Nephron progenitor cell (in vitro differentiated cells): ENCODE data around the gene GPC5.
"Not testable (repeated sequence)": the region's sequence is repeated elsewhere in the genome, so short reads cannot be mapped to it uniquely, and the experiment has no call there.

Source experiments
- DNase-seq: peaks from one replicate; pipeline ENCODE4 v3.0.0; 2021
- H3K27ac Mint-ChIP-seq: 2 replicates; pipeline ENCODE4 v1.8.0; 2021; ENCODE audit warnings: mild to moderate bottlenecking, moderate library complexity, mixed read lengths
- H3K27me3 Mint-ChIP-seq: 2 replicates; pipeline ENCODE4 v1.8.0; 2021; ENCODE audit warnings: mild to moderate bottlenecking, low read depth, mixed read lengths; ENCODE audit not compliant: poor library complexity
- H3K36me3 Mint-ChIP-seq: 2 replicates; pipeline ENCODE4 v1.8.0; 2021; ENCODE audit warnings: low read depth, mixed read lengths
- H3K4me1 Mint-ChIP-seq: 2 replicates; pipeline ENCODE4 v1.8.0; 2021; ENCODE audit warnings: mixed read lengths
- H3K4me3 Mint-ChIP-seq: 2 replicates; pipeline ENCODE4 v1.8.0; 2021; ENCODE audit warnings: mild to moderate bottlenecking, moderate library complexity, mixed read lengths
- H3K9me3 Mint-ChIP-seq: 2 replicates; pipeline ENCODE4 v1.8.0; 2021; ENCODE audit warnings: mild to moderate bottlenecking, moderate library complexity, mixed read lengths
- CTCF ChIP-seq: fragments of 200-600 bp; sonication (generic); IDR thresholded peaks from 2 replicates; pipeline ENCODE4 v1.5.0; 2021; ENCODE audit warnings: antibody characterized with exemption

The GPC5 gene

GRCh38 chr13:92682832-92683517 lies 1284.6 kb downstream of the GPC5 start:
- no peak for TF ChIP-seq CTCF
- Mint-ChIP-seq H3K36me3 (no peaks in the 10 kb centered on the region), H3K27ac (no peak overlapping the region), H3K4me3 (no peak overlapping the region), H3K4me1 (no peaks in the 10 kb centered on the region), H3K9me3 (peaks cover 4% of the 10 kb centered on the region), H3K27me3 (no peaks in the 10 kb centered on the region)
- no peak for DNase-seq

DNA sequence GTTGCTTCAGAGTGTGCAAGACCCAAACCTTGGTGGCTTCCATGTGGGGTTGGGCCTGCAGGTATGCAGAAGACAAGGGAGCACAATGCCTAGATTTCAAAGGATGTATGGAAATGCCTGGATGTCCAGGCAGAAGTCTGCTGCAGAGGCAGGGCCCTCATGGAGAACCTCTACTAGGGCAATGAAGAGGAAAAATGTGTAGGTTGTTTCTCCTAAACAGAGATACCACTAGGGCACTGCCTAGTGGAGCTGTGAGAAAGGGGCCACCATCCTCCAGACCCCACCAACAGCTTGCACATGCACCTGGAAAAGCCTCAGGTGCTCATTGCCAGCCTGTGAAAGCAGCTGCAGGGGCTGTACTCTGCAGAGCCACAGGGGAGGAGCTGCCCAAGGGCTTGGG lies 1295.6 kb downstream of the GPC5 start:
- Mint-ChIP-seq H3K4me3 (no peak overlapping the region), H3K36me3 (no peaks in the 10 kb centered on the region), H3K27me3 (no peaks in the 10 kb centered on the region), H3K9me3 (peaks cover 51% of the 10 kb centered on the region), H3K4me1 (no peaks in the 10 kb centered on the region), H3K27ac (no peak overlapping the region)
- TF ChIP-seq CTCF: no peak
- no peak for DNase-seq

DNA sequence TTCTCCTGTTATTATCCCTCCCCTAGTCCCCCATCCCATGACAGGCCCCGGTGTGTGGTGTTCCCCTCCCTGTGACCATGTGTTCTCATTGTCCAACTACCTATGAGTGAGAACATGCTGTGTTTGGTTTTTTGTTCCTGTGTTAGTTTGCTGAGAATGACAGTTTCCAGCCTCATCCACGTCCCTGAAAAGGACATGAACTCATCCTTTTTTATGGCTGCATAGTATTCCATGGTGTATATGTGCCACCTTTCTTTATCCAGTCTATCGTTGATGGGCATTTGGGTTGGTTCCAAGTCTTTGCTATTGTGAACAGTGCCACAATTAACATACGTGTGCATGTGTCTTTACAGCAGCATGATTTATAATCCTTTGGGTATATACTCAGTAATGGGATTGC lies 1297.4 kb downstream of the GPC5 start:
- H3K36me3 Mint-ChIP-seq, H3K27me3 Mint-ChIP-seq, DNase-seq, H3K27ac Mint-ChIP-seq, H3K4me3 Mint-ChIP-seq, H3K4me1 Mint-ChIP-seq: not testable (repeated sequence)
- H3K9me3 Mint-ChIP-seq: peaks cover 59% of the 10 kb centered on the region

DNA sequence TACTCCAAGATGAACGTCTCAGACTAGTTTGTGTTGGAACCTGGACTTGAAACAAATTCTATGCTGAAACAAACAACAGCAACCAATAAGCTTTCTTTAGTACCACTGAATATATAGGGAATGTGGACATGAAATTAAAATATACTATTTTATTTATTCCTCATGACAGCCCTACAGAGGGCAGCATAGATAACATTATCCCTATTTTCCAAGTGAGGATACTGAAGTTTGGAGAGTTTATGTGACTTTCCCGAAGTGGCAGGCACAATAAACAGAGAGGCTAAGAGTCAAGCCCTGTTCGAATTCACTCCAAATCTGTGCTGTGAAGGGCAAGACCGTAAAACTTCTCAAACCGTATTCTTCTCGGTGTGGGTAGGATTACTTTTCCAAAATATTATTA lies 1318.3 kb downstream of the GPC5 start:
- Mint-ChIP-seq H3K4me1 (no peaks in the 10 kb centered on the region), H3K4me3 (no peak overlapping the region)
- no peak for TF ChIP-seq CTCF

GRCh38 chr13:92717857-92718256 lies 1319.4 kb downstream of the GPC5 start:
- TF ChIP-seq CTCF: no peak
- Mint-ChIP-seq H3K27me3 (peaks cover 3% of the 10 kb centered on the region), H3K4me3 (no peak overlapping the region), H3K4me1 (no peaks in the 10 kb centered on the region), H3K9me3 (peaks cover 3% of the 10 kb centered on the region), H3K36me3 (no peaks in the 10 kb centered on the region), H3K27ac (no peak overlapping the region)
- DNase-seq: no peak

More for the DNA sequence above, 1318.3 kb downstream of the GPC5 start:
- Mint-ChIP-seq H3K27me3 (no peaks in the 10 kb centered on the region), H3K36me3 (no peaks in the 10 kb centered on the region), H3K27ac (no peak overlapping the region), H3K9me3 (peaks cover 5% of the 10 kb centered on the region)
- no peak for DNase-seq

DNA sequence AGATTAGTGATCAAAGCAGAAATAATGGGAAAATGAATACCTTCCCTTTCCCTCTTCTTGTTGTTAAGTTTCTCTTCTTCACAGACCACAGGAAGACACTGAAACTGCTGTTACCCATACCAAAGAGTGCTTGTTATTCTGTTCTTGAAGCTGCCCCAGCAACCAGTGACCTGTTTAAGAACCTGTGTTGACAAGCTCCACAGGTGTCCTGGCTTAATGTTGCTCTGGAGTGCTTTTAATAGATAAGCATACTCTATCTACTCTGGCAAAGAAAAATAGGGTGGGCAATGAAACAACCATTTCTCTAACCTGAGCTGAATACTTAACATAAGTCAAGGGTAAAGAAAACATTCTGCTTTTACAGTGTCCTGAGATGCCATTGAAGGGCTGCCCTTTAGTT lies 1321.4 kb downstream of the GPC5 start:
- H3K27ac Mint-ChIP-seq: no peak overlapping the region
- H3K4me3 Mint-ChIP-seq: no peak overlapping the region
- H3K27me3 Mint-ChIP-seq: peaks cover 3% of the 10 kb centered on the region
- H3K4me1 Mint-ChIP-seq: no peaks in the 10 kb centered on the region
- no peak for DNase-seq
- TF ChIP-seq CTCF: no peak
- H3K9me3 Mint-ChIP-seq: no peaks in the 10 kb centered on the region
- no peaks in the 10 kb centered on the region for H3K36me3 Mint-ChIP-seq
